Ovary (tissue), 9 donors: Measurements from ENCODE around the gene PPRC1. TPM values are rescaled to one million over a fixed set of nuclear protein-coding genes. Genes with fewer than 3 reads are reported as not detected.

Source experiments
- DNase-seq, 5 donors: peaks; one replicate each; pipeline ENCODE4 v3.0.0-alpha.2; 2019 to 2020
- H3K27ac ChIP-seq, 2 donors: fragments of 200-600 bp; one replicate each; pipeline versions ENCODE4 v1.5.1 to v1.8.0; 2019 to 2022
- H3K27me3 ChIP-seq: fragments of 200-600 bp; one replicate; pipeline ENCODE4 v1.8.0; 2022
- H3K36me3 ChIP-seq: fragments of 200-600 bp; sonication (generic); one replicate; pipeline ENCODE4 v1.5.1; 2019
- H3K4me1 ChIP-seq: one replicate; pipeline ENCODE4 v1.8.1; 2013; ENCODE audit warnings: mild to moderate bottlenecking, moderate library complexity; ENCODE audit not compliant: insufficient read depth
- H3K4me3 ChIP-seq: fragments of 200-600 bp; sonication (generic); one replicate; pipeline ENCODE4 v1.5.1; 2017
- H3K9me3 ChIP-seq, 2 donors: fragments of 200-600 bp in 1 of 2; sonication (generic) in 1 of 2; one replicate each; pipeline versions ENCODE4 v1.5.1 to v1.8.1; 2013 to 2019; ENCODE audit warnings: mild to moderate bottlenecking in 1 of 2, moderate library complexity in 1 of 2
- EP300 ChIP-seq: sonication (generic); formaldehyde crosslinking; IDR thresholded peaks from one replicate; pipeline ENCODE4 v1.6.1; 2017; ENCODE audit warnings: antibody characterized with exemption
- POLR2A ChIP-seq: fragments of 450-650 bp; IDR thresholded peaks from one replicate; pipeline ENCODE4 v1.6.1; 2017; ENCODE audit warnings: antibody characterized with exemption, mild to moderate bottlenecking, moderate library complexity
- WGBS, 3 donors: extraction: QIAGEN DNeasy Blood & Tissue Kit in 1 of 3; methylation state at CpG; one replicate each; pipeline versions ENCODE4 v1.1.5 to v1.1.7; 2013 to 2017; 5-methylcytosine and 5-hydroxymethylcytosine counted together
- intact Hi-C, 4 donors: fragments of 100-400 bp; cut with DNase I; formaldehyde crosslinking; loops; one replicate each; pipeline versions ENCODE4 v1.11.0 to v1.15.1; 2022 to 2023
- polyA plus RNA-seq, 2 donors: library from polyadenylated mRNA; stranded (reverse); fragments of 200-250 nt in 1 of 2; fragments of 350-450 nt in 1 of 2; fragmentation: Illumina TruSeq in 1 of 2; extraction: RNeasy Lipid Tissue Mini Kit (QIAGEN cat#74804) in 1 of 2; gene quantifications; one replicate each; pipeline ENCODE4 v1.2.3, GENCODE V29; 2013 to 2014
- total RNA-seq, 7 donors: library from RNA; depleted of rRNA in 2 of 7; stranded (reverse); fragments of >200 nt in 2 of 7; fragmentation: NEBNext Ultra II Directional in 3 of 7; extraction: Animal tissue kit (Norgen Biotek cat#: 25700) in 3 of 7; gene quantifications; one replicate each; pipeline versions ENCODE4 v1.1.0 to v1.2.4, GENCODE V29; 2016 to 2023
- TF ChIP-seq, protein P1 (sequence below), 3 donors: fragments of 450-650 bp in 2 of 3; fragments of 200-600 bp in 1 of 3; IDR thresholded peaks; one replicate each; pipeline versions ENCODE4 v1.5.1 to v1.8.0; 2016 to 2022; ENCODE audit warnings: antibody characterized with exemption in 3 of 3, mild to moderate bottlenecking in 1 of 3
- donor health status: DM: no; HTN: no; CAD: no; lungs with moderate emphysema.
- donor health status: DM: no; HTN: no; CAD: no.
- donor health status: Bipolar disorder and iron deficiency.
- donor health status: DM: yes; HTN: yes; CAD: no.
- donor health status: DM: no; HTN: no; CAD: no.
- donor health status: DM: yes; HTN: yes; CAD: no.

PPRC1 gene
- total and polyA plus RNA-seq, 9 donors = 11.8 to 68.7 (median 35.1) TPM

DNA sequence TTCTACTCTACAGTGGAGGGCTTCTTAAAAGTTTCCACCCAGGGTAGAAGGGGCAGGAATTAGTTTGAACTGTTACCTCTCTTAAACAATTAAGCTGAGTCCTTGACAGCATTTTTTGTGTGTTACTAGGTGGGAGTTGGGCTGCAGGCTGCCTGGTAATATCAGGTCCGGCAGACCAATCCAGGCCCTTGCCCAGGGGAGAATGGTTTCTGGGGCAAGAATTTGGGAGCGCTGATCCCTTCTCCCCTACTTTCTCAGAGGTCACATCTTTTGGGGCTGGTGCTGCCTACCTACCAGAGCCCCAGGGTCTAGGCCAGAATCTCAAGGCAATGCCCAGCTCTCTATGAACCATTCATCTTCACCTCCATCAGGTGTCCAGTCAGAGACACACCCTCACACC is 1.6 kb downstream of the PPRC1 start:
- no peaks in the 10 kb centered on the region for H3K9me3 ChIP-seq
- H3K27me3 ChIP-seq = no peaks in the 10 kb centered on the region
- WGBS, 3 donors = 21 to 37% (median 32%) methylated on average over 2 of the region's 2 CpGs
- no peak overlapping the region for H3K4me3 ChIP-seq
- peaks cover 7% of the 10 kb centered on the region for H3K4me1 ChIP-seq
- no peaks in the 10 kb centered on the region for H3K36me3 ChIP-seq
- TF ChIP-seq EP300 = no peak
- TF ChIP-seq POLR2A = no peak
- TF ChIP-seq, protein P1, sequence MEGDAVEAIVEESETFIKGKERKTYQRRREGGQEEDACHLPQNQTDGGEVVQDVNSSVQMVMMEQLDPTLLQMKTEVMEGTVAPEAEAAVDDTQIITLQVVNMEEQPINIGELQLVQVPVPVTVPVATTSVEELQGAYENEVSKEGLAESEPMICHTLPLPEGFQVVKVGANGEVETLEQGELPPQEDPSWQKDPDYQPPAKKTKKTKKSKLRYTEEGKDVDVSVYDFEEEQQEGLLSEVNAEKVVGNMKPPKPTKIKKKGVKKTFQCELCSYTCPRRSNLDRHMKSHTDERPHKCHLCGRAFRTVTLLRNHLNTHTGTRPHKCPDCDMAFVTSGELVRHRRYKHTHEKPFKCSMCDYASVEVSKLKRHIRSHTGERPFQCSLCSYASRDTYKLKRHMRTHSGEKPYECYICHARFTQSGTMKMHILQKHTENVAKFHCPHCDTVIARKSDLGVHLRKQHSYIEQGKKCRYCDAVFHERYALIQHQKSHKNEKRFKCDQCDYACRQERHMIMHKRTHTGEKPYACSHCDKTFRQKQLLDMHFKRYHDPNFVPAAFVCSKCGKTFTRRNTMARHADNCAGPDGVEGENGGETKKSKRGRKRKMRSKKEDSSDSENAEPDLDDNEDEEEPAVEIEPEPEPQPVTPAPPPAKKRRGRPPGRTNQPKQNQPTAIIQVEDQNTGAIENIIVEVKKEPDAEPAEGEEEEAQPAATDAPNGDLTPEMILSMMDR (IDR thresholded peaks at IDR 0.05) = no peak
- peak overlapping the region; percentile 11 to 92 for H3K27ac ChIP-seq
- intact Hi-C loops = no loop called here
- DNase-seq = no peak

DNA sequence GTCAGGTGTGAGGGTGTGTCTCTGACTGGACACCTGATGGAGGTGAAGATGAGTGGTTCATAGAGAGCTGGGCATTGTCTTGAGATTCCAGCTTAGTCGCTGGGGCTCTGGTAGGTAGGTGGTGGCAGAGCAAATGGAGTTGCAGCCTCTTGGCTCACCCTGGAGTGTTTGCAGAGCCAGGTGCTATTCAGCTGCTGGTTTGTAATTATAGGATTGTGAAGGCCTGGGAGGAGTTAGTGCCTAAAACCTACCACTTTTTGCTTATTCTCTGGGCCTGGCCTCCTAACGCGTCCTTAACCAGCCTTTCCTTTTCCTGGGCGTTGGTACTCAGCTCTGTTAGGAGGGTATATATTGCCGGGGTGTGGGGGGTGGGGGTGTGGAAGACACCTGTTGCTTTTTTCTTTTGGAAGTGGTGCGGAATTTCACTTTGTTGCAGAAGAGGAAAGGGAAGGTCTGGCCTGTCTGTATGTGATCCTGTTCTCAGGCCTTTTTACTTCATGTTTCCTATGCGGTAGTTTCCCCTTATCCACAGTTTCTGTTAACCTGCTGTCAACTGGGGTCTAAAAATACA is 3.2 kb downstream of the PPRC1 start:
- H3K27me3 ChIP-seq = no peaks in the 10 kb centered on the region
- TF ChIP-seq POLR2A = no peak
- 60 to 72% (median 71%) methylated on average over 7 of the region's 7 CpGs for WGBS, 3 donors
- no peak overlapping the region for H3K27ac ChIP-seq
- intact Hi-C loops = no loop called here
- no peak for DNase-seq
- H3K4me1 ChIP-seq = peaks cover 7% of the 10 kb centered on the region
- H3K4me3 ChIP-seq = no peak overlapping the region
- H3K36me3 ChIP-seq = no peaks in the 10 kb centered on the region
- H3K9me3 ChIP-seq = no peaks in the 10 kb centered on the region

DNA sequence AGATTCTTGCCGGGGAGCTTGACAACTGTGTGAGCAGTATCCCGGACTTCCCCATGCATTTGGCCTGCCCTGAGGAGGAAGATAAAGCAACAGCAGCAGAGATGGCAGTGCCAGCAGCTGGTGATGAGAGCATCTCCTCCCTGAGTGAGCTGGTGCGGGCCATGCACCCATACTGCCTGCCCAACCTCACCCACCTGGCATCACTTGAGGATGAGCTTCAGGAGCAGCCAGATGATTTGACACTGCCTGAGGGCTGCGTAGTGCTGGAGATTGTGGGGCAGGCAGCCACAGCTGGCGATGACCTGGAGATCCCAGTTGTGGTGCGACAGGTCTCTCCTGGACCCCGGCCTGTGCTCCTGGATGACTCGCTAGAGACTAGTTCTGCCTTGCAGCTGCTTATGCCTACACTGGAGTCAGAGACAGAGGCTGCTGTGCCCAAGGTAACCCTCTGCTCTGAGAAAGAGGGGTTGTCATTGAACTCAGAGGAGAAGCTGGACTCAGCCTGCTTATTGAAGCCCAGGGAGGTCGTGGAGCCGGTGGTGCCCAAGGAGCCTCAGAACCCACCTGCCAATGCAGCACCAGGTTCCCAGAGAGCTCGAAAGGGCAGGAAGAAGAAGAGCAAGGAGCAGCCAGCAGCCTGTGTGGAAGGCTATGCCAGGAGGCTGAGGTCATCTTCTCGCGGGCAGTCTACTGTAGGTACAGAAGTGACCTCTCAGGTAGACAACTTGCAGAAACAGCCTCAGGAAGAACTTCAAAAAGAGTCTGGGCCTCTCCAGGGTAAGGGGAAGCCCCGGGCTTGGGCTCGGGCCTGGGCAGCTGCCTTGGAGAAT is 6.7 kb downstream of the PPRC1 start:
- H3K9me3 ChIP-seq = no peaks in the 10 kb centered on the region
- H3K36me3 ChIP-seq = no peaks in the 10 kb centered on the region
- H3K27ac ChIP-seq = no peak overlapping the region
- H3K4me1 ChIP-seq = peaks cover 5% of the 10 kb centered on the region
- TF ChIP-seq POLR2A (no peak), EP300 (no peak)
- TF ChIP-seq, protein P1 (IDR thresholded peaks at IDR 0.05) = no peak
- intact Hi-C loops = no loop called here
- 93 to 94% (median 93%) methylated on average over 14 to 15 of the region's 15 CpGs for WGBS, 3 donors
- H3K4me3 ChIP-seq = no peak overlapping the region
- no peak for DNase-seq
- no peaks in the 10 kb centered on the region for H3K27me3 ChIP-seq

DNA sequence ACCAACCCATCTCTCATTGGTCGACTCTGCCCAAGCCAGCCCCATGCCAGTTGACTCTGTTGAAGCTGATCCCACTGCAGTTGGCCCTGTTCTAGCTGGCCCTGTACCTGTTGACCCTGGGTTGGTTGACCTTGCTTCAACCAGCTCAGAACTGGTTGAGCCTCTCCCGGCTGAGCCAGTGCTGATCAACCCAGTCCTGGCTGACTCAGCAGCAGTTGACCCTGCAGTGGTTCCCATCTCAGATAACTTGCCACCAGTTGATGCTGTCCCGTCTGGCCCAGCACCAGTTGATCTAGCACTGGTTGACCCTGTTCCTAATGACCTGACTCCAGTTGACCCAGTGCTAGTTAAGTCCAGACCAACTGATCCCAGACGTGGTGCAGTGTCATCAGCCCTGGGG is 7.4 kb downstream of the PPRC1 start:
- H3K4me3 ChIP-seq = no peak overlapping the region
- H3K4me1 ChIP-seq = peaks cover 3% of the 10 kb centered on the region
- no peaks in the 10 kb centered on the region for H3K27me3 ChIP-seq
- 73 to 90% (median 82%) methylated on average over 4 of the region's 4 CpGs for WGBS, 3 donors
- no peaks in the 10 kb centered on the region for H3K36me3 ChIP-seq
- H3K9me3 ChIP-seq = no peaks in the 10 kb centered on the region
- H3K27ac ChIP-seq = no peak overlapping the region
- TF ChIP-seq POLR2A (no peak), EP300 (no peak)
- TF ChIP-seq, protein P1 (IDR thresholded peaks at IDR 0.05) = no peak
- no peak for DNase-seq
- intact Hi-C loops = no loop called here
